Fibroblast of pulmonary artery (primary cell): ENCODE data around the gene STAM2.
"Not testable (repeated sequence)": the region's sequence is repeated elsewhere in the genome, so short reads cannot be mapped to it uniquely, and the experiment has no call there.

Source experiments
- DNase-seq: peaks from one replicate; pipeline ENCODE4 v3.0.0-alpha.2; 2010; ENCODE audit warnings: low read depth
- H3K4me3 ChIP-seq: replicated peaks from 2 replicates; pipeline ENCODE4 v1.5.1; 2011; ENCODE audit warnings: low read depth, mild to moderate bottlenecking, control low read depth, low read length, moderate library complexity
- TF ChIP-seq, protein P1 (sequence below): IDR thresholded peaks from 2 replicates; pipeline ENCODE4 v1.5.1; 2011; ENCODE audit warnings: mild to moderate bottlenecking, control low read depth, low read length, inconsistent platforms; ENCODE audit errors: missing control alignments

The STAM2 gene

DNA sequence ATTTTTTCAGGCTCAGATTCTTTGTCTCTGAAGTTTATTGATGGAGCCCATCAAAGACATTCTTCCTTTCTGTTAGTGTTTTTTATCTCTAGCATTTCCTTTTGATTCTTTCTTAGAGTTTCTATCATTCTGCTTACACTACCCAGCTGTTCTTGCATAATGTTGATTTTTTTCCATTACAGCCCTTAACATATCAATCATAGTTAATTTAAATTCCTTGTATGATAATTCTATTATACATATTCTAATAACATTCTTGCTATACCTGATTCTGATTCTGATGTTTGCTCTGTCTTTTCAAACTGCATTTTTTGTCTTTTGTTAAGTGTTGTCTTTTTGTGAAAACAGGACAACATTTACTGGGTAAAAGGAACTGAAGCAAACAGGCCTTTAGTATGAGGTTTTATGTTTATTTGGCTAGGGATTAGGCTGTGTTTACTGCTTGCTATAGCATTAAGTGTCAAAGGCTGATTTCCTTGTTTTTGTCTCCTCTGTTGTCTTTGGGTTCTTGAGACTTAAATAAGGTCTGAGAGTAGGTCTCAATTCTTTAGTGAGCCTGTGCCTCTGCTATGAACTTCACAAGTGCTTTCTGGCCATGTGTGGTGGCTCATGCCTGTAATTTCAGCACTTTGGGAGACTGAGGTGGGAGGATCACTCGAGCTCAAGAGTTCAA lies 8.0 kb upstream of the STAM2 start:
- TF ChIP-seq, protein P1, sequence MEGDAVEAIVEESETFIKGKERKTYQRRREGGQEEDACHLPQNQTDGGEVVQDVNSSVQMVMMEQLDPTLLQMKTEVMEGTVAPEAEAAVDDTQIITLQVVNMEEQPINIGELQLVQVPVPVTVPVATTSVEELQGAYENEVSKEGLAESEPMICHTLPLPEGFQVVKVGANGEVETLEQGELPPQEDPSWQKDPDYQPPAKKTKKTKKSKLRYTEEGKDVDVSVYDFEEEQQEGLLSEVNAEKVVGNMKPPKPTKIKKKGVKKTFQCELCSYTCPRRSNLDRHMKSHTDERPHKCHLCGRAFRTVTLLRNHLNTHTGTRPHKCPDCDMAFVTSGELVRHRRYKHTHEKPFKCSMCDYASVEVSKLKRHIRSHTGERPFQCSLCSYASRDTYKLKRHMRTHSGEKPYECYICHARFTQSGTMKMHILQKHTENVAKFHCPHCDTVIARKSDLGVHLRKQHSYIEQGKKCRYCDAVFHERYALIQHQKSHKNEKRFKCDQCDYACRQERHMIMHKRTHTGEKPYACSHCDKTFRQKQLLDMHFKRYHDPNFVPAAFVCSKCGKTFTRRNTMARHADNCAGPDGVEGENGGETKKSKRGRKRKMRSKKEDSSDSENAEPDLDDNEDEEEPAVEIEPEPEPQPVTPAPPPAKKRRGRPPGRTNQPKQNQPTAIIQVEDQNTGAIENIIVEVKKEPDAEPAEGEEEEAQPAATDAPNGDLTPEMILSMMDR, result no peak

DNA sequence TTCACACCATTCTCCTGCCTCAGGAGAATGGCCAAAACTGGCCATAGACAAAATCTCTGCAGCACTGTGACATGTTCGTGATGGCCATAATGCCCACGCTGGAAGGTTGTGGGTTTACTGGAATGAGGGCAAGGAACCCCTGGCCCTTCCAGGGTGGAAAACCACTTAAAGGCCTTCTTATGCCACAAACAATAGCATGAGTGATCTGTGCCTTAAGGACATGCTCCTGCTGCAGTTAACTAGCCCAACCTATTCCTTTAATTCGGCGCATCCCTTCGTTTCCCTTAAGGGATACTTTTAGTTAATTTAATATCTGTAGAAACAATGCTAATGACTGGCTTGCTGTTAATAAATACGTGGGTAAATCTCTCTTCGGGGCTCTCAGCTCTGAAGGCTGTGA lies 2.1 kb upstream of the STAM2 start:
- not testable (repeated sequence) for H3K4me3 ChIP-seq, DNase-seq

More for the DNA sequence above, 8.0 kb upstream of the STAM2 start:
- no peak for DNase-seq
- H3K4me3 ChIP-seq, result no peak overlapping the region

GRCh38 chr2:152176113-152176714 lies 651 bp upstream of the STAM2 start:
- TF ChIP-seq, protein P1, result no peak
- peak overlapping the region; percentile 98 for H3K4me3 ChIP-seq
- peak; percentile 39 for DNase-seq

DNA sequence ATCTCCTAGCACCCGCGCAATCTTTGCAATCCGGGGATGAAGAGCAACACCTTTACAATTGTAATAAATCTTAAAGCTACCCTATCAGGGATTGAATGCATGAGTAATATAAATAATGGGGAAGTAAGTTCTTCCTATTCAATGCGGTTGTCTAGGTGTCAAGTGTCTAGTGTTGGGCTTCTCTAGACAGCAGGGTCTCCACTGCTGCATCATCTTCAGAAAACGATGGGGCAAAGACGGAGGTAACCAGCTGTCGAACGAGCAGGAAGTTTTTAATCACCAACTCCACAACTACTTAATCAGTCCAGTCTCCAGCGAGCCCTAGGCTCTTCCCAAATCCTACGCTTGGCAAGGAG lies 573 bp downstream of the STAM2 start:
- no peak for DNase-seq
- peak overlapping the region; percentile 98 for H3K4me3 ChIP-seq
- TF ChIP-seq, protein P1, result no peak

GRCh38 chr2:152174574-152174973 lies 989 bp downstream of the STAM2 start:
- H3K4me3 ChIP-seq, result peak overlapping the region; percentile 98
- TF ChIP-seq, protein P1, result no peak
- DNase-seq, result no peak

GRCh38 chr2:152173831-152174230 lies 1.7 kb downstream of the STAM2 start:
- TF ChIP-seq, protein P1, result no peak

DNA sequence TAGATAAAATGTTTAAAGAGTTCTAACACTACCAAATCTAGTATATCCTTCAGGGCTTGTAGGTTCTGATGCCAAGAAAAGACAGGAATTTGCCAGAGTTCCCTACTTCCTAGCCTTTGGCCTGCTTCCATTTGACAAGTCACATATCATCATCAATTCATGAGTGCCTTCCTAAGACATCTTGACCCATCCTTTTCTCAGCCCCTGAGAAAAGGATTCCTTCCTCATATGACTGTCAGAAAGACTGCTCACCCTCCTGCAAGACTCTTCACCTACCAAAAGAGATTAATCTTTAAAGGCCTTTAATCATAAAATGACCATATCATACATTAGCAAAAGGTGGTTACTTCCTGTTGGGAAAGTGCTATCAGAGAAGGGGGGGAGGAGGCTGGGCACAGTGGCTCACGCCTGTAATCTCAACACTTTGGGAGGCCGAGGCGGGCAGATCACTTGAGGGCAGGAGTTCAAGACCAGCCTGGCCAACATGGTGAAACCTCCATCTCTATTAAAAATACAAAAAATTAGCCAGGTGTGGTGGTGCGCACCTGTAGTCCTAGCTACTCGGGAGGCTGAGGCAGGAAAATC lies 3.3 kb downstream of the STAM2 start:
- not testable (repeated sequence) for H3K4me3 ChIP-seq
- peak; percentile 14 for DNase-seq

More at GRCh38 chr2:152173831-152174230, 1.7 kb downstream of the STAM2 start:
- DNase-seq, result no peak
- peak overlapping the region; percentile 98 for H3K4me3 ChIP-seq

GRCh38 chr2:152171718-152172117 lies 3.8 kb downstream of the STAM2 start:
- TF ChIP-seq, protein P1, result no peak
- DNase-seq, result peak; percentile 46
- no peak overlapping the region for H3K4me3 ChIP-seq

DNA sequence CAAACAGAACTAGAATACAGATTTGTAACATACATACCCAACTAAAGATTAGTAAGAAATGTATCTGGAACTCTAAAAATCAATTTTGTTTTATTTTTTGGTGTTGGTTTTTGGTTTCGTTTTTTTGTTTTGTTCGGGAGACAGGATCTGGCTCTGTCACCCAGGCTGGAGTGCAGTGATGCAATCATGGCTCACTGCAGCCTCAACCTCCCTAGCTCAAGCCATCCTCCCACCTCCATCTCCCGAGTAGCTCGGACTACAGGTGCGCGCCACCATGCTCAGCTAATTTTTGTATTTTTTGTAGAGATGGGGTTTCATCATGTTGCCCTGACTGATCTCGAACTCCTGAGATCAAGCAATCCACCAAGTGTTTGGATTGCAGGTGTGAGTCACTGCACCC lies 6.4 kb downstream of the STAM2 start:
- DNase-seq, H3K4me3 ChIP-seq: not testable (repeated sequence)

- DNase-seq, H3K4me3 ChIP-seq: not testable (repeated sequence)
Measured at GRCh38 chr2:152167470-152167869, 8.1 kb downstream of the STAM2 start.
